ENCODE results near the gene RGS7BP.

DNA sequence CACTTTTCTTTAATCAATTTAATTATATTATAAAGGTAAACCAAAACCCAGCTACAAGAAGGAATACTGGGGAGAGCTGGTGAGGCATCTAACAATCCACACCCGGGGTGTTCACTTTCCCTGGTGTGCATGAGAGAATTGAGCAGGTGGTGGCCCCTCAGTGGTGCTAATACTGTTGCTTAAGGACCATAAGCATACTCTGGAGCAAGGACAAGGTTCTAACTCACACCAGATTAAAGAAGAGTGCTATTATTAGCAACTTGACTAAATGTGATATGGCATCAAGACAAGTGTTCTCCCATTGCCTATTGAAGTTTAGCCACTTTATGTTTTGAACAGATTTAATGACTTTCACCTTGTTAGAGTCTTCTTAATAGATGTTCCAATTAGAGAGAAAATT, 8.8 kb downstream of the RGS7BP start:
- TF ChIP-seq POLR2A (IDR thresholded peaks at IDR 0.05) (no peak), CTCF (IDR thresholded peaks at IDR 0.05) (no peak)
